ENCODE measurements around the gene VEGFB. TPM values are rescaled to one million over a fixed set of nuclear protein-coding genes. Genes with fewer than 3 reads are reported as not detected.

VEGFB gene
- total and polyA plus RNA-seq, 2 donors (not counting 3 experiments of a cell fraction or from before 2014, with no cell fraction given) = 19.3 to 98.1 TPM

GRCh38 chr11:64252003-64252872, 17.9 kb downstream of the VEGFB start:
- FAIRE-seq (no peak), DNase-seq (ENCODE audit: low read depth, low spot score) (no peak)
- peak overlapping the region; percentile 86 for H3K4me2 ChIP-seq (ENCODE audit: insufficient read depth, low read length)
- peaks cover 32% of the 10 kb centered on the region for H3K79me2 ChIP-seq (ENCODE audit: control insufficient read depth, insufficient read depth, low read length)
- H3K4me3 ChIP-seq (replicated peaks in 1 of 3; ENCODE audit: insufficient read depth in 1 of 3, low read depth in 1 of 3, low read length in 3 of 3) = peak overlapping the region; percentile 80 to 93 (median 80)
- no peaks in the 10 kb centered on the region for H3K27me3 ChIP-seq (ENCODE audit: control insufficient read depth in 2 of 2, insufficient read depth in 2 of 2, low read length in 2 of 2)
- BruUV-seq (replicated peaks) = no TSS peak
- H3K4me1 ChIP-seq (ENCODE audit: control insufficient read depth, extremely low read depth, insufficient read depth, low read length) = peaks cover 27% of the 10 kb centered on the region
- peak overlapping the region; percentile 65 for H3K9ac ChIP-seq (replicated peaks; ENCODE audit: extremely low read depth, insufficient read depth, low read length)
- peak overlapping the region; percentile 49 for H3K27ac ChIP-seq (ENCODE audit: insufficient read depth, low read depth, low read length)
- TF ChIP-seq POLR2AphosphoS5 (IDR thresholded peaks at IDR 0.05; ENCODE audit: insufficient read depth, low read depth, low read length) (peak; percentile 46), EZH2 (IDR thresholded peaks at IDR 0.05; ENCODE audit: borderline replicate concordance, low read depth, low read length, severe bottlenecking) (no peak), MAX (IDR thresholded peaks at IDR 0.05; ENCODE audit: insufficient read depth, insufficient read length) (no peak), CTCF (IDR thresholded peaks at IDR 0.05; ENCODE audit: extremely low read depth in 1 of 2, insufficient read depth in 1 of 2, low read depth in 1 of 2, low read length in 2 of 2) (peak in 1 of 2 donors; percentile 31), POLR2A (IDR thresholded peaks at IDR 0.05; ENCODE audit: low read depth, low read length) (peak; percentile 38), MYC (IDR thresholded peaks at IDR 0.05; ENCODE audit: low read depth, low read length) (no peak), FOS (IDR thresholded peaks at IDR 0.05; ENCODE audit: borderline replicate concordance, insufficient read depth, low read length) (no peak), GATA2 (IDR thresholded peaks at IDR 0.05; ENCODE audit: insufficient read depth, insufficient read length, low read depth, low read length) (no peak), JUN (IDR thresholded peaks at IDR 0.05; ENCODE audit: borderline replicate concordance, insufficient read depth, insufficient read length, low read depth) (no peak)
- no peaks in the 10 kb centered on the region for H3K9me1 ChIP-seq (replicated peaks; ENCODE audit: control insufficient read depth, extremely low read depth, insufficient read depth, low read length)
- H4K20me1 ChIP-seq (replicated peaks; ENCODE audit: control insufficient read depth, extremely low read depth, insufficient read depth, low read length) = no peaks in the 10 kb centered on the region
- CTCF ChIA-PET = interaction anchor here (0.7 to 4.7 kb wide), 10 partner anchors 8 to 103 kb away, joined by 3 to 60 read pairs (median 8); partner anchors contain the start of genes CATSPERZ, FERMT3, PRDX5 and STIP1
- peaks cover 2 to 17% of the 10 kb centered on the region in 2 experiments for H3K36me3 ChIP-seq (ENCODE audit: control insufficient read depth in 2 of 2, extremely low read depth in 1 of 2, insufficient read depth in 2 of 2, low read length in 2 of 2)
- H2AFZ ChIP-seq (ENCODE audit: low read depth, low read length) = peak overlapping the region; percentile 23
- no peaks in the 10 kb centered on the region for H3K9me3 ChIP-seq (replicated peaks; ENCODE audit: control insufficient read depth, insufficient read depth, low read length)
- intact Hi-C loops (cut with micrococcal nuclease) = no loop called here
- dilution Hi-C loops (cut with MboI; ENCODE audit: extremely low pct_ligation_motif_present, low sequenced_read_pairs) = no loop called here
- POLR2A ChIA-PET = no interaction called here
